ENCODE measurements around the gene DOCK3.
"Not testable (repeated sequence)": the region's sequence is repeated elsewhere in the genome, so short reads cannot be mapped to it uniquely, and the experiment has no call there.

The DOCK3 gene

GRCh38 chr3:50657816-50658215 lies 16.9 kb upstream of the DOCK3 start:
- H3K4me1 ChIP-seq (ENCODE audit: control insufficient read depth in 5 of 5, insufficient read depth in 5 of 5, low read length in 5 of 5), result no peaks in the 10 kb centered on the region
- no peak overlapping the region for H3K9ac ChIP-seq (ENCODE audit: low read length in 5 of 5)
- H3K27me3 ChIP-seq (ENCODE audit: control insufficient read depth in 5 of 5, insufficient read depth in 4 of 5, low read length in 5 of 5), result peaks cover 0 to 4% (median 3%) of the 10 kb centered on the region in 5 donors
- H3K36me3 ChIP-seq (ENCODE audit: control insufficient read depth in 5 of 5, insufficient read depth in 5 of 5, low read length in 5 of 5), result no peaks in the 10 kb centered on the region
- H3K9me3 ChIP-seq (ENCODE audit: control insufficient read depth in 5 of 5, low read length in 5 of 5), result no peaks in the 10 kb centered on the region
- H3K4me3 ChIP-seq (ENCODE audit: low read depth in 1 of 5, low read length in 5 of 5), result no peak overlapping the region
- H3K27ac ChIP-seq (ENCODE audit: low read depth, low read length), result no peak overlapping the region

- Histone ChIP-seq H3K4me1 (ENCODE audit: control insufficient read depth in 5 of 5, insufficient read depth in 5 of 5, low read length in 5 of 5) (peaks cover 0 to 4% (median 0%) of the 10 kb centered on the region in 5 donors), H3K27ac (ENCODE audit: low read depth, low read length) (no peak overlapping the region), H3K9me3 (ENCODE audit: control insufficient read depth in 5 of 5, low read length in 5 of 5) (no peaks in the 10 kb centered on the region), H3K4me3 (ENCODE audit: low read depth in 1 of 5, low read length in 5 of 5) (no peak overlapping the region), H3K9ac (ENCODE audit: low read length in 5 of 5) (no peak overlapping the region), H3K36me3 (ENCODE audit: control insufficient read depth in 5 of 5, insufficient read depth in 5 of 5, low read length in 5 of 5) (no peaks in the 10 kb centered on the region), H3K27me3 (ENCODE audit: control insufficient read depth in 5 of 5, insufficient read depth in 4 of 5, low read length in 5 of 5) (peaks cover 0 to 4% (median 3%) of the 10 kb centered on the region in 5 donors)
Observed at GRCh38 chr3:50658416-50658815, 16.3 kb upstream of the DOCK3 start.

- Histone ChIP-seq H3K9me3 (ENCODE audit: control insufficient read depth in 5 of 5, low read length in 5 of 5) (no peaks in the 10 kb centered on the region), H3K27me3 (ENCODE audit: control insufficient read depth in 5 of 5, insufficient read depth in 4 of 5, low read length in 5 of 5) (peaks cover 0 to 4% (median 3%) of the 10 kb centered on the region in 5 donors), H3K27ac (ENCODE audit: low read depth, low read length) (no peak overlapping the region), H3K36me3 (ENCODE audit: control insufficient read depth in 5 of 5, insufficient read depth in 5 of 5, low read length in 5 of 5) (no peaks in the 10 kb centered on the region), H3K4me3 (ENCODE audit: low read depth in 1 of 5, low read length in 5 of 5) (no peak overlapping the region), H3K9ac (ENCODE audit: low read length in 5 of 5) (no peak overlapping the region), H3K4me1 (ENCODE audit: control insufficient read depth in 5 of 5, insufficient read depth in 5 of 5, low read length in 5 of 5) (peaks cover 0 to 4% (median 0%) of the 10 kb centered on the region in 5 donors)
Observed at GRCh38 chr3:50658831-50659230, 15.9 kb upstream of the DOCK3 start.

GRCh38 chr3:50660386-50660785 lies 14.3 kb upstream of the DOCK3 start:
- Histone ChIP-seq H3K27me3 (ENCODE audit: control insufficient read depth in 5 of 5, insufficient read depth in 4 of 5, low read length in 5 of 5) (peaks cover 0 to 4% (median 3%) of the 10 kb centered on the region in 5 donors), H3K4me1 (ENCODE audit: control insufficient read depth in 5 of 5, insufficient read depth in 5 of 5, low read length in 5 of 5) (peaks cover 0 to 4% (median 0%) of the 10 kb centered on the region in 5 donors), H3K9me3 (ENCODE audit: control insufficient read depth in 5 of 5, low read length in 5 of 5) (no peaks in the 10 kb centered on the region), H3K36me3 (ENCODE audit: control insufficient read depth in 5 of 5, insufficient read depth in 5 of 5, low read length in 5 of 5) (no peaks in the 10 kb centered on the region), H3K4me3 (ENCODE audit: low read depth in 1 of 5, low read length in 5 of 5) (no peak overlapping the region), H3K9ac (ENCODE audit: low read length in 5 of 5) (no peak overlapping the region), H3K27ac (ENCODE audit: low read depth, low read length) (no peak overlapping the region)

- Histone ChIP-seq H3K36me3 (ENCODE audit: control insufficient read depth in 5 of 5, insufficient read depth in 5 of 5, low read length in 5 of 5) (no peaks in the 10 kb centered on the region), H3K4me3 (ENCODE audit: low read depth in 1 of 5, low read length in 5 of 5) (no peak overlapping the region), H3K27me3 (ENCODE audit: control insufficient read depth in 5 of 5, insufficient read depth in 4 of 5, low read length in 5 of 5) (peaks cover 0 to 4% (median 3%) of the 10 kb centered on the region in 5 donors), H3K9me3 (ENCODE audit: control insufficient read depth in 5 of 5, low read length in 5 of 5) (no peaks in the 10 kb centered on the region), H3K9ac (ENCODE audit: low read length in 5 of 5) (no peak overlapping the region), H3K4me1 (ENCODE audit: control insufficient read depth in 5 of 5, insufficient read depth in 5 of 5, low read length in 5 of 5) (peaks cover 0 to 4% (median 0%) of the 10 kb centered on the region in 5 donors), H3K27ac (ENCODE audit: low read depth, low read length) (no peak overlapping the region)
Observed at GRCh38 chr3:50661321-50661837, 13.3 kb upstream of the DOCK3 start.

- Histone ChIP-seq H3K36me3 (ENCODE audit: control insufficient read depth in 5 of 5, insufficient read depth in 5 of 5, low read length in 5 of 5) (no peaks in the 10 kb centered on the region), H3K4me3 (ENCODE audit: low read depth in 1 of 5, low read length in 5 of 5) (no peak overlapping the region), H3K4me1 (ENCODE audit: control insufficient read depth in 5 of 5, insufficient read depth in 5 of 5, low read length in 5 of 5) (peaks cover 0 to 4% (median 0%) of the 10 kb centered on the region in 5 donors), H3K27me3 (ENCODE audit: control insufficient read depth in 5 of 5, insufficient read depth in 4 of 5, low read length in 5 of 5) (peaks cover 0 to 3% (median 0%) of the 10 kb centered on the region in 5 donors), H3K9me3 (ENCODE audit: control insufficient read depth in 5 of 5, low read length in 5 of 5) (no peaks in the 10 kb centered on the region), H3K9ac (ENCODE audit: low read length in 5 of 5) (no peak overlapping the region), H3K27ac (ENCODE audit: low read depth, low read length) (no peak overlapping the region)
Observed at GRCh38 chr3:50662408-50662807, 12.3 kb upstream of the DOCK3 start.

GRCh38 chr3:50665081-50665840 lies 9.5 kb upstream of the DOCK3 start:
- H3K9me3 ChIP-seq (ENCODE audit: control insufficient read depth in 5 of 5, low read length in 5 of 5), result no peaks in the 10 kb centered on the region
- H3K36me3 ChIP-seq (ENCODE audit: control insufficient read depth in 5 of 5, insufficient read depth in 5 of 5, low read length in 5 of 5), result no peaks in the 10 kb centered on the region
- no peak overlapping the region for H3K9ac ChIP-seq (ENCODE audit: low read length in 5 of 5)
- H3K4me1 ChIP-seq (ENCODE audit: control insufficient read depth in 5 of 5, insufficient read depth in 5 of 5, low read length in 5 of 5), result peaks cover 0 to 4% (median 0%) of the 10 kb centered on the region in 5 donors
- H3K27me3 ChIP-seq (ENCODE audit: control insufficient read depth in 5 of 5, insufficient read depth in 4 of 5, low read length in 5 of 5), result no peaks in the 10 kb centered on the region
- H3K27ac ChIP-seq (ENCODE audit: low read depth, low read length), result no peak overlapping the region
- H3K4me3 ChIP-seq (ENCODE audit: low read depth in 1 of 5, low read length in 5 of 5), result no peak overlapping the region

- not testable (repeated sequence) for H3K27ac ChIP-seq (ENCODE audit: low read depth, low read length); H3K4me1 ChIP-seq (ENCODE audit: control insufficient read depth in 5 of 5, insufficient read depth in 5 of 5, low read length in 5 of 5)
Observed at GRCh38 chr3:50665841-50666115, 8.9 kb upstream of the DOCK3 start.

GRCh38 chr3:50666837-50667236 lies 7.9 kb upstream of the DOCK3 start:
- H3K27me3 ChIP-seq (ENCODE audit: control insufficient read depth in 5 of 5, insufficient read depth in 4 of 5, low read length in 5 of 5), result no peaks in the 10 kb centered on the region
- H3K9ac ChIP-seq (ENCODE audit: low read length in 5 of 5), result no peak overlapping the region
- no peak overlapping the region for H3K27ac ChIP-seq (ENCODE audit: low read depth, low read length)
- no peaks in the 10 kb centered on the region for H3K36me3 ChIP-seq (ENCODE audit: control insufficient read depth in 5 of 5, insufficient read depth in 5 of 5, low read length in 5 of 5)
- peaks cover 0 to 4% (median 0%) of the 10 kb centered on the region in 5 donors for H3K4me1 ChIP-seq (ENCODE audit: control insufficient read depth in 5 of 5, insufficient read depth in 5 of 5, low read length in 5 of 5)
- H3K4me3 ChIP-seq (ENCODE audit: low read depth in 1 of 5, low read length in 5 of 5), result no peak overlapping the region
- H3K9me3 ChIP-seq (ENCODE audit: control insufficient read depth in 5 of 5, low read length in 5 of 5), result no peaks in the 10 kb centered on the region

More at GRCh38 chr3:50665841-50666115, 8.9 kb upstream of the DOCK3 start:
- H3K36me3 ChIP-seq (ENCODE audit: control insufficient read depth in 5 of 5, insufficient read depth in 5 of 5, low read length in 5 of 5); H3K27me3 ChIP-seq (ENCODE audit: control insufficient read depth in 5 of 5, insufficient read depth in 4 of 5, low read length in 5 of 5); H3K9me3 ChIP-seq (ENCODE audit: control insufficient read depth in 5 of 5, low read length in 5 of 5); H3K9ac ChIP-seq (ENCODE audit: low read length in 5 of 5); H3K4me3 ChIP-seq (ENCODE audit: low read depth in 1 of 5, low read length in 5 of 5): not testable (repeated sequence)

- no peak overlapping the region for H3K4me3 ChIP-seq (ENCODE audit: low read depth in 1 of 5, low read length in 5 of 5)
Observed at GRCh38 chr3:50671331-50671730, 3.4 kb upstream of the DOCK3 start.

More at GRCh38 chr3:50671331-50671730, 3.4 kb upstream of the DOCK3 start:
- Histone ChIP-seq H3K36me3 (ENCODE audit: control insufficient read depth in 5 of 5, insufficient read depth in 5 of 5, low read length in 5 of 5) (no peaks in the 10 kb centered on the region), H3K9ac (ENCODE audit: low read length in 5 of 5) (no peak overlapping the region), H3K27ac (ENCODE audit: low read depth, low read length) (no peak overlapping the region), H3K9me3 (ENCODE audit: control insufficient read depth in 5 of 5, low read length in 5 of 5) (no peaks in the 10 kb centered on the region), H3K27me3 (ENCODE audit: control insufficient read depth in 5 of 5, insufficient read depth in 4 of 5, low read length in 5 of 5) (peaks cover 3 to 20% (median 9%) of the 10 kb centered on the region in 5 donors), H3K4me1 (ENCODE audit: control insufficient read depth in 5 of 5, insufficient read depth in 5 of 5, low read length in 5 of 5) (peaks cover 0 to 11% (median 7%) of the 10 kb centered on the region in 5 donors)

Measured in subcutaneous abdominal adipose tissue (tissue), 5 donors.